HEK293T (cell line): ENCODE measurements around the gene EFCAB5.
"Not testable (repeated sequence)": the region's sequence is repeated elsewhere in the genome, so short reads cannot be mapped to it uniquely, and the experiment has no call there.

ENCODE experiments used
- CTCF ChIA-PET: fragments of 350-600 bp; formaldehyde crosslinking; extraction: SDS; loops from one replicate; lab custom pipeline; 2021; ENCODE audit warnings: antibody characterized with exemption, inconsistent platforms; lab: Yijun Ruan, JAX
- POLR2A ChIA-PET: fragments of 350-600 bp; formaldehyde crosslinking; extraction: SDS; loops from one replicate; lab custom pipeline; 2020; ENCODE audit warnings: antibody characterized with exemption, inconsistent platforms; lab: Yijun Ruan, JAX
- DNase-seq: peaks from one replicate; pipeline ENCODE4 v3.0.0; 2012; ENCODE audit warnings: mixed read lengths; ENCODE audit errors: extremely low spot score
- ARNT ChIP-seq: fragments of 450-650 bp; IDR thresholded peaks from 2 replicates; pipeline ENCODE4 v1.6.1; 2017; ENCODE audit warnings: mild to moderate bottlenecking
- BHLHE40 ChIP-seq: fragments of 450-650 bp; IDR thresholded peaks from 2 replicates; pipeline ENCODE4 v1.6.1; 2016; ENCODE audit warnings: mild to moderate bottlenecking, moderate library complexity, borderline replicate concordance
- CTBP1 ChIP-seq: fragments of 450-650 bp; IDR thresholded peaks from 2 replicates; pipeline ENCODE4 v1.6.1; 2016; ENCODE audit warnings: borderline replicate concordance
- ELF4 ChIP-seq: fragments of 450-650 bp; IDR thresholded peaks from 2 replicates; pipeline ENCODE4 v1.6.1; 2017; ENCODE audit warnings: antibody characterized with exemption
- FOXA1 ChIP-seq: fragments of 450-650 bp; IDR thresholded peaks from 2 replicates; pipeline ENCODE4 v1.6.1; 2016; ENCODE audit warnings: mild to moderate bottlenecking
- FOXK2 ChIP-seq: fragments of 450-650 bp; IDR thresholded peaks from 2 replicates; pipeline ENCODE4 v1.6.1; 2016; ENCODE audit warnings: mild to moderate bottlenecking
- FOXM1 ChIP-seq: fragments of 450-650 bp; IDR thresholded peaks from 2 replicates; pipeline ENCODE4 v1.6.1; 2017; ENCODE audit warnings: mild to moderate bottlenecking, borderline replicate concordance
- HDGF ChIP-seq: fragments of 450-650 bp; IDR thresholded peaks from 2 replicates; pipeline ENCODE4 v1.6.1; 2017; ENCODE audit warnings: antibody characterized with exemption, borderline replicate concordance
- L3MBTL2 ChIP-seq: fragments of 450-650 bp; conservative IDR thresholded peaks from 2 replicates; pipeline ENCODE4 v1.6.1; 2016; ENCODE audit warnings: mild to moderate bottlenecking
- LEF1 ChIP-seq: fragments of 450-650 bp; IDR thresholded peaks from 2 replicates; pipeline ENCODE4 v1.6.1; 2017; ENCODE audit warnings: mild to moderate bottlenecking, borderline replicate concordance
- NFRKB ChIP-seq: fragments of 450-650 bp; IDR thresholded peaks from 2 replicates; pipeline ENCODE4 v1.6.1; 2016; ENCODE audit warnings: mild to moderate bottlenecking, moderate library complexity
- PKNOX1 ChIP-seq: fragments of 450-650 bp; IDR thresholded peaks from 2 replicates; pipeline ENCODE4 v1.6.1; 2016
- SP1 ChIP-seq: fragments of 450-650 bp; IDR thresholded peaks from 2 replicates; pipeline ENCODE4 v1.6.1; 2017
- SUZ12 ChIP-seq: fragments of 450-650 bp; IDR thresholded peaks from 2 replicates; pipeline ENCODE4 v1.6.1; 2016; ENCODE audit warnings: mild to moderate bottlenecking
- TARDBP ChIP-seq: fragments of 450-650 bp; IDR thresholded peaks from 2 replicates; pipeline ENCODE4 v1.6.1; 2016
- ZNF384 ChIP-seq: fragments of 450-650 bp; IDR thresholded peaks from 2 replicates; pipeline ENCODE4 v1.6.1; 2016

The EFCAB5 gene

DNA sequence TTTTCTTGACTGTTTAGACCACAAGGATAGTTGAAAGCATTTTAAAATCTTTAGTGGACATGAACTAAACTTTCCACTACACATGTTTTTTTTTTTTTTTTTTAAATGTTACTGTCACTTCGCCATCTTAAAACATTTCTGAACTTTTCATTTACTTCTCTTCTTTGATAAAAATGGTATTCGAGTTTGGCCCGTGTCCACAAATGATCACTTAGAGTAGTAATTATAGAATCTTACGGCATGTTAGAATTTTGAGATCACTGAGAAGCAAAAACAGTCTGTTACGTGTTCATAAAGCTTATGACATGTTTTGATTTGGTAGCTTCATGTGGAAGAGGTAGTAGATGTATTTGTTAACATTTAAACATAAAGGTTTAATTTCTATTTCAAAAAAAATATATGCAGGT lies 176.2 kb downstream of the EFCAB5 start:
- POLR2A ChIA-PET: interaction anchor here (1.0 to 2.3 kb wide), 5 partner anchors 8 to 174 kb away, joined by 3 to 9 read pairs (median 8); partner anchors contain the start of gene BLMH
- DNase-seq: no peak
- CTCF ChIA-PET: interaction anchor here (0.6 to 1.7 kb wide), 2 partner anchors 13 to 482 kb away, joined by 3 to 6 read pairs; no protein-coding TSS in a partner anchor

DNA sequence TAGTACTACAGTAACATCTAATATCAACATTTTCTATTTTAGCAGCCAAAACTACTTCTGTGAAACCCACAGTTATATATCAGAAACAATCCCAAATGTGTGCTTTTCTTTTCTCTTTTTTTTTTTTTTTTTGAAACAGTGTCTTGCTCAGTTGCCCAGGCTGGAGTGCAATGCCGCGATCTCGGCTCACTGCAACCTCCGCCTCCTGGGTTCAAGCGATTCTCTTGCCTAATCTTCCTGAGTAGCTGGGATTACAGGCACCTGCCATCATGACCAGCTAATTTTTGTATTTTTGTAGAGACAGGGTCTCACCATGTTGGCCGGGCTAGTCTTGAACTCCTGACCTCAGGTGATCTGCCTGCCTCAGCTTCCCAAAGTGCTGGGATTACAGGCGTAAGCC lies 177.2 kb downstream of the EFCAB5 start:
- DNase-seq: not testable (repeated sequence)
- ChIA-PET POLR2A (interaction anchor here (1.0 to 2.3 kb wide), 2 partner anchors 106 to 173 kb away, joined by 3 to 8 read pairs; partner anchors contain the start of gene BLMH), CTCF (interaction anchor here (0.6 to 1.7 kb wide), 2 partner anchors 14 to 54 kb away, joined by 4 to 6 read pairs; no protein-coding TSS in a partner anchor)
- peak; percentile 35; the same call in 1 of the 2 replicates for TF ChIP-seq ZNF384

More for the DNA sequence above, 176.2 kb downstream of the EFCAB5 start:
- TF ChIP-seq ZNF384 (peak; percentile 70), L3MBTL2 (no peak), HDGF (no peak)

DNA sequence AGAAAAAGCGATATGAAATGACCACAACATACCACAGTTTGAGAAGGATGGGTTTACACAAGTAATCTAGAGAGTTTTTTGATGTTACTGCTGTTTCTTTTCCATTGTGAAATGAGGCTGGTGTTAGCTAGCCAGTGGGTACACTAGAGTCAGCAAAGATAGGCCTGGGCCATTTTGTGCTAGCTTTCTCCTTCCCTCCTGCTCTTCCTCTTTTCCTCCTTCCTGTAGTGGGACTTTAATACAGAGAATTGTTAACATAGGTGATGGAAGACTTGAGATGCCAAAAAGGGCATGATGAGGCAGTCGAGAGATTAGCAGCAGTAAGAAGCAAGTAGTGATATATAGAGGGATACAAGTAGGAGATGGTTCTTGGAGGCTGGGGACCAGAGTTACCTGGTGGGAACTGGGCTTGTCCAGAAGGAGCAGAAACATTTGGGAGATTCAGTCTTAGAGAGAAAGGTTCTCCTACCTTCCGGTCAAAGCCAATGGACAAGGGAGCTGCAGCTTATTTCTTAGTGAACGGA lies 182.9 kb downstream of the EFCAB5 start:
- ChIA-PET CTCF (interaction anchor here (0.6 to 2.2 kb wide), 5 partner anchors 18 to 212 kb away, joined by 3 to 13 read pairs (median 4); no protein-coding TSS in a partner anchor), POLR2A (interaction anchor here (0.7 to 2.4 kb wide), 2 partner anchors 20 to 167 kb away, joined by 5 to 8 read pairs; partner anchors contain the start of gene BLMH)
- no peak for TF ChIP-seq TARDBP
- TF ChIP-seq HDGF: no peak
- no peak for TF ChIP-seq CTBP1
- TF ChIP-seq FOXM1: no peak
- TF ChIP-seq L3MBTL2: no peak
- TF ChIP-seq ZNF384: no peak
- TF ChIP-seq LEF1: no peak
- TF ChIP-seq ELF4: no peak
- no peak for TF ChIP-seq SUZ12
- TF ChIP-seq ARNT: no peak
- DNase-seq: no peak

DNA sequence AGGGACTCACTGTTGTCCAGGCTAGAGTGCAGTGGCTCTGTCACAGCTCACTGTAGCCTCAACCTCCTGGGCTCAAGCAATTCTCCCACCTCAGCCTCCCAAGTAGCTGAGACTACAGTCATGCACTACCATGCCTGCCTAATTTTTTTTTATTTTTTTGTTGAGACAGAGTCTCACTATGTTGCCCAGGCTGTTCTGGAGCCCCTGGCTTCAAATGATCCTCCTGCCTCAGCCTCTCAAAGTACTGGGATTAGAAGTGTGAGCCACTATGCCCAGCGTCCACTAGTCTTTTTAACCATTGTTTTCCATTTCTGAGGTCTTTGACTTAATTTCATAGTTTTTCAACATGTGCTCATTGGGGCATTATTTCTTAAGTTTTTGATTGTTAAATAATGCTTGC lies 188.7 kb downstream of the EFCAB5 start:
- CTCF ChIA-PET: no interaction called here
- no peak for DNase-seq
- TF ChIP-seq ARNT: no peak
- TF ChIP-seq BHLHE40: no peak
- no peak for TF ChIP-seq FOXM1
- no peak for TF ChIP-seq L3MBTL2
- no peak for TF ChIP-seq SUZ12
- no peak for TF ChIP-seq PKNOX1
- no peak for TF ChIP-seq FOXK2
- TF ChIP-seq HDGF: no peak
- TF ChIP-seq TARDBP: no peak
- no peak for TF ChIP-seq CTBP1
- no peak for TF ChIP-seq NFRKB
- no peak for TF ChIP-seq LEF1
- no peak for TF ChIP-seq FOXA1
- TF ChIP-seq ELF4: no peak
- no peak for TF ChIP-seq ZNF384
- TF ChIP-seq SP1: no peak
- POLR2A ChIA-PET: no interaction called here

- ChIA-PET CTCF (no interaction called here), POLR2A (no interaction called here)
- TF ChIP-seq LEF1 (no peak), NFRKB (no peak), SP1 (no peak), ZNF384 (no peak), BHLHE40 (no peak), CTBP1 (no peak), L3MBTL2 (no peak), HDGF (no peak), TARDBP (no peak), FOXK2 (no peak), FOXM1 (no peak), ARNT (no peak), PKNOX1 (no peak), FOXA1 (no peak), SUZ12 (no peak), ELF4 (no peak)
- no peak for DNase-seq
Measured at GRCh38 chr17:30132615-30133014, 191.2 kb downstream of the EFCAB5 start.

DNA sequence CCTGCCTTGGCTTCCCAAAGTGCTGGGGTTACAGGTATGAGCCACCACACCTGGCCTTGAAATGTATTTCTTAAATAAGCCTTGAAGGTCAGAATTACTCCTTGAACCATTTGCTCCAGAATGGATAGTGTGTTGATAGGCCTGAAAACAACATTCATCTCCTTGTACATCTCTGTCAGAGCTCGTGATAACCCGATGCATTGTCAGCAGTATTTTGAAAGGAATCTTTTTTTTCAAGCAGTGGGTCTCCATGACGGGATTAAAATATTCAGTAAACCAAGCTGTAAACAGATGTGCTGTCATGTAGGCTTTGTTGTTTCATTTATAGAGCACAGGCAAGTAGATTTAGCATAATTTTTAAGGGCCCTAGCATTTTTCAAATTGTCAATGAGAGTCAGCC lies 191.8 kb downstream of the EFCAB5 start:
- TF ChIP-seq NFRKB: no peak
- no peak for TF ChIP-seq L3MBTL2
- TF ChIP-seq FOXK2: no peak
- TF ChIP-seq LEF1: no peak
- TF ChIP-seq FOXM1: no peak
- no peak for TF ChIP-seq ARNT
- no peak for TF ChIP-seq SP1
- no peak for TF ChIP-seq HDGF
- TF ChIP-seq SUZ12: no peak
- TF ChIP-seq CTBP1: no peak
- TF ChIP-seq PKNOX1: no peak
- no peak for TF ChIP-seq BHLHE40
- TF ChIP-seq ELF4: no peak
- no peak for TF ChIP-seq TARDBP
- DNase-seq: no peak
- CTCF ChIA-PET: no interaction called here
- POLR2A ChIA-PET: no interaction called here

DNA sequence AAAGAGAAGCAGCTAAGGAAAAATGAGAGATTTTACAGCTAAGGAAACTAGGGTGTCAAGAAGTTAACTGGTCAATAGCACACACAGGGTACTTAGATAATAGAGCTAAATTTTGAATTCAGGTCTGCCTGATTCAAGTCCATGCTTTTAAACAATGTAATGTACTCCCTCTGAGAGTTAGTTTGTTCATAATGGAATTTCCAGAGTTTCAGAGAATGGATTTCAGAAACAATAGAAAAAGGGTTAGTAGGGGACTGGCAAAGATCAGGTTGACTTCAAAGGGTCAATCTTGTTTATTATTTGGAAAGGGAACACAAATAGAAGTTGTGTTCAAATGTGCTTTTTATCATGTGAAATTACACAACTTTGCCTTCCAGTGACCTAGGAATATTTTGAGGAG lies 193.1 kb downstream of the EFCAB5 start:
- POLR2A ChIA-PET: interaction anchor here (0.8 kb wide), 1 partner anchor 29 kb away, joined by 3 read pairs; no protein-coding TSS in a partner anchor

More for the DNA sequence above, 193.1 kb downstream of the EFCAB5 start:
- TF ChIP-seq ELF4 (no peak), SP1 (no peak), FOXA1 (no peak), LEF1 (no peak), PKNOX1 (no peak), FOXK2 (no peak), CTBP1 (no peak), ARNT (no peak), HDGF (no peak), FOXM1 (no peak), BHLHE40 (no peak), TARDBP (no peak), SUZ12 (no peak)
- CTCF ChIA-PET: no interaction called here
- no peak for DNase-seq
